Muscle of leg (tissue), 11 donors: Measurements from ENCODE around the gene C11orf68. TPM values are rescaled to one million over a fixed set of nuclear protein-coding genes. Genes with fewer than 3 reads are reported as not detected.

ENCODE experiments used
- DNase-seq: peaks from one replicate; pipeline ENCODE4 v3.0.0; 2013
- H3K27ac ChIP-seq: one replicate; pipeline ENCODE4 v1.5.1; 2013; ENCODE audit warnings: mild to moderate bottlenecking, low read length, control low read depth
- H3K27me3 ChIP-seq: one replicate; pipeline ENCODE4 v1.6.1; 2013; ENCODE audit warnings: low read length; ENCODE audit not compliant: control insufficient read depth, insufficient read depth
- H3K36me3 ChIP-seq: one replicate; pipeline ENCODE4 v1.6.1; 2013; ENCODE audit warnings: low read length; ENCODE audit not compliant: control insufficient read depth, insufficient read depth
- H3K4me1 ChIP-seq: one replicate; pipeline ENCODE4 v1.6.1; 2013; ENCODE audit warnings: low read length; ENCODE audit not compliant: control insufficient read depth, insufficient read depth
- H3K4me3 ChIP-seq: one replicate; pipeline ENCODE4 v1.5.1; 2013; ENCODE audit warnings: low read length, control low read depth
- H3K9me3 ChIP-seq: replicated peaks from 2 replicates; pipeline ENCODE4 v1.6.1; 2013; ENCODE audit warnings: low read depth, low read length; ENCODE audit not compliant: control insufficient read depth
- WGBS: methylation state at CpG from one replicate; pipeline ENCODE4 v1.1.5; 2013; ENCODE audit warnings: missing lambda C conversion rate; ENCODE audit not compliant: insufficient coverage; 5-methylcytosine and 5-hydroxymethylcytosine counted together
- polyA plus RNA-seq, 8 donors: library from polyadenylated mRNA; unstranded; fragments of 120-200 nt; gene quantifications; one replicate each; pipeline versions ENCODE4 v1.2.1 to v1.2.3, GENCODE V29; 2013; ENCODE audit warnings: inconsistent platforms in 1 of 8, low replicate concordance in 1 of 8; ENCODE audit not compliant: insufficient read length in 8 of 8, insufficient read depth in 1 of 8
- total RNA-seq: library from RNA; stranded (reverse); fragments of 120-200 nt; gene quantifications from one replicate; pipeline ENCODE4 v1.2.4, GENCODE V29; 2013

The C11orf68 gene
- total and polyA plus RNA-seq, 9 donors: 13.6 to 40.2 (median 36.7) TPM

- Histone ChIP-seq H3K27me3 (peaks cover 3% of the 10 kb centered on the region), H3K4me1 (no peaks in the 10 kb centered on the region), H3K9me3 (no peaks in the 10 kb centered on the region), H3K36me3 (no peaks in the 10 kb centered on the region), H3K4me3 (no peak overlapping the region), H3K27ac (no peak overlapping the region)
- no peak for DNase-seq
- 80% methylated on average over 2 of the region's 4 CpGs for WGBS
Observed at GRCh38 chr11:65946655-65947054, 27.8 kb upstream of the C11orf68 start.

- no peak for DNase-seq
- Histone ChIP-seq H3K36me3 (no peaks in the 10 kb centered on the region), H3K27ac (no peak overlapping the region), H3K9me3 (no peaks in the 10 kb centered on the region), H3K4me3 (no peak overlapping the region), H3K27me3 (peaks cover 6% of the 10 kb centered on the region), H3K4me1 (no peaks in the 10 kb centered on the region)
- WGBS: 79% methylated on average over 8 of the region's 11 CpGs
Observed at GRCh38 chr11:65945941-65946558, 27.2 kb upstream of the C11orf68 start.

GRCh38 chr11:65945430-65945911 lies 26.6 kb upstream of the C11orf68 start, which contains the start of gene TSGA10IP:
TSGA10IP (plus strand) TSS chr11:65945480; CDS start chr11:65945676, 196 bp downstream.
- Histone ChIP-seq H3K27ac (no peak within 1 kb of the TSS), H3K27me3 (peaks cover 6% of the 10 kb centered on the region), H3K9me3 (no peaks in the 10 kb centered on the region), H3K4me3 (no peak within 1 kb of the TSS), H3K4me1 (no peaks in the 10 kb centered on the region), H3K36me3 (no peaks in the 10 kb centered on the region)
- 52% methylated on average over 9 of the region's 13 CpGs for WGBS
- DNase-seq: no peak

GRCh38 chr11:65944767-65945166 lies 25.9 kb upstream of the C11orf68 start:
- no peaks in the 10 kb centered on the region for H3K36me3 ChIP-seq
- no peak overlapping the region for H3K27ac ChIP-seq
- no peak overlapping the region for H3K4me3 ChIP-seq
- H3K27me3 ChIP-seq: peaks cover 6% of the 10 kb centered on the region
- DNase-seq: no peak
- no peaks in the 10 kb centered on the region for H3K4me1 ChIP-seq
- no peaks in the 10 kb centered on the region for H3K9me3 ChIP-seq
- WGBS: 56% methylated on average over 7 of the region's 8 CpGs

GRCh38 chr11:65944191-65944590 lies 25.3 kb upstream of the C11orf68 start:
- Histone ChIP-seq H3K4me3 (no peak overlapping the region), H3K9me3 (no peaks in the 10 kb centered on the region), H3K4me1 (no peaks in the 10 kb centered on the region), H3K27me3 (peaks cover 6% of the 10 kb centered on the region), H3K27ac (no peak overlapping the region), H3K36me3 (no peaks in the 10 kb centered on the region)
- no peak for DNase-seq
- WGBS: 89% methylated on average over 5 of the region's 8 CpGs

GRCh38 chr11:65942531-65942930 lies 23.7 kb upstream of the C11orf68 start:
- Histone ChIP-seq H3K4me1 (no peaks in the 10 kb centered on the region), H3K4me3 (no peak overlapping the region), H3K27me3 (peaks cover 6% of the 10 kb centered on the region), H3K9me3 (no peaks in the 10 kb centered on the region), H3K27ac (no peak overlapping the region), H3K36me3 (no peaks in the 10 kb centered on the region)
- WGBS: 77% methylated on average over 6 of the region's 7 CpGs
- no peak for DNase-seq

- Histone ChIP-seq H3K36me3 (no peaks in the 10 kb centered on the region), H3K9me3 (no peaks in the 10 kb centered on the region), H3K4me3 (no peak overlapping the region), H3K27ac (no peak overlapping the region), H3K4me1 (no peaks in the 10 kb centered on the region), H3K27me3 (peaks cover 6% of the 10 kb centered on the region)
- DNase-seq: no peak
- WGBS: 75% methylated on average over 7 of the region's 9 CpGs
Observed at GRCh38 chr11:65941720-65942310, 23.0 kb upstream of the C11orf68 start.

- WGBS: 71% methylated on average over 2 of the region's 4 CpGs
- no peak overlapping the region for H3K4me3 ChIP-seq
Observed at GRCh38 chr11:65937766-65938165, 18.9 kb upstream of the C11orf68 start.

GRCh38 chr11:65934014-65934413 lies 15.2 kb upstream of the C11orf68 start:
- Histone ChIP-seq H3K9me3 (no peaks in the 10 kb centered on the region), H3K27me3 (no peaks in the 10 kb centered on the region), H3K4me3 (no peak overlapping the region), H3K27ac (no peak overlapping the region), H3K36me3 (no peaks in the 10 kb centered on the region), H3K4me1 (no peaks in the 10 kb centered on the region)
- WGBS: no CpG with 5 or more reads among the region's 4 CpGs
- DNase-seq: no peak

More at GRCh38 chr11:65937766-65938165, 18.9 kb upstream of the C11orf68 start:
- no peaks in the 10 kb centered on the region for H3K36me3 ChIP-seq
- DNase-seq: no peak
- no peak overlapping the region for H3K27ac ChIP-seq
- no peaks in the 10 kb centered on the region for H3K4me1 ChIP-seq
- H3K9me3 ChIP-seq: no peaks in the 10 kb centered on the region
- peaks cover 6% of the 10 kb centered on the region for H3K27me3 ChIP-seq

- Histone ChIP-seq H3K4me1 (no peaks in the 10 kb centered on the region), H3K4me3 (no peak overlapping the region), H3K27ac (no peak overlapping the region), H3K36me3 (no peaks in the 10 kb centered on the region), H3K27me3 (no peaks in the 10 kb centered on the region), H3K9me3 (no peaks in the 10 kb centered on the region)
- DNase-seq: no peak
- WGBS: 44% methylated on average over 7 of the region's 9 CpGs
Observed at GRCh38 chr11:65932558-65932919, 13.7 kb upstream of the C11orf68 start.
